ENCODE results near the gene LYPLA2. TPM values are rescaled to one million over a fixed set of nuclear protein-coding genes. Genes with fewer than 3 reads are reported as not detected.
A peak's percentile ranks its signal among the peaks of the same experiment; 100 is the strongest.

LYPLA2 gene
- total RNA-seq, 1 experiment from 2014 or later, result 78.0 TPM

DNA sequence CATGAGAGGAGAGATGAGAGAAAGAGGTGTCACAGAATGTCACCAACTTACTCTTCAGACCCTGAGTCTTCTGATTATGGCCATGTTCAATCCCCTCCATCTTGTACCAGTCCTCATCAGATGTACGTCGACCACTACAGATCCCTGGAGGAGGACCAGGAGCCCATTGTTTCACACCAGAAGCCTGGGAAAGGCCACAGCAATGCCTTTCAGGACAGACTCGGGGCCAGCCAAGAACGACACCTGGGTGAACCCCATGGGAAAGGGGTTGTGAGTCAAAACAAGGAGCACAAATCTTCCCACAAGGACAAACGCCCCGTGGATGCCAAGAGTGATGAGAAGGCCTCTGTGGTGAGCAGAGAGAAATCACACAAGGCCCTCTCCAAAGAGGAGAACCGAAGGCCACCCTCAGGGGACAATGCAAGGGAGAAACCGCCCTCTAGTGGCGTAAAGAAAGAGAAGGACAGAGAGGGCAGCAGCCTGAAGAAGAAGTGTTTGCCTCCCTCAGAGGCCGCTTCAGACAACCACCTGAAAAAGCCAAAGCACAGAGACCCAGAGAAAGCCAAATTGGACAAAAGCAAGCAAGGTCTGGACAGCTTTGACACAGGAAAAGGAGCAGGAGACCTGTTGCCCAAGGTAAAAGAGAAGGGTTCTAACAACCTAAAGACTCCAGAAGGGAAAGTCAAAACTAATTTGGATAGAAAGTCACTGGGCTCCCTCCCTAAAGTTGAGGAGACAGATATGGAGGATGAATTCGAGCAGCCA, 39.7 kb upstream of the LYPLA2 start:
- Histone ChIP-seq H3K9me3 (ENCODE audit: control insufficient read depth in 1 of 2, insufficient read depth in 1 of 2, low read depth in 1 of 2, low read length in 2 of 2) (no peaks in the 10 kb centered on the region), H3K4me1 (ENCODE audit: control insufficient read depth in 1 of 2, insufficient read depth in 2 of 2, low read length in 2 of 2) (peaks cover 0 to 10% of the 10 kb centered on the region in 2 experiments; a peak in 1 of 4 replicates), H3K27ac (ENCODE audit: low read depth, low read length) (no peak overlapping the region), H4K20me1 (ENCODE audit: insufficient read depth) (peaks cover 17% of the 10 kb centered on the region; the same call in 1 of the 2 replicates), H3K4me2 (ENCODE audit: low read length) (no peak overlapping the region), H3K9me2 (ENCODE audit: insufficient read depth) (no peaks in the 10 kb centered on the region), H3K9ac (ENCODE audit: low read length) (no peak overlapping the region), H3K79me2 (ENCODE audit: insufficient read depth, low read length) (peaks cover 74% of the 10 kb centered on the region), H2AFZ (ENCODE audit: low read depth, low read length, poor library complexity, severe bottlenecking) (no peak overlapping the region), H3K27me3 (ENCODE audit: insufficient read depth, low read length) (no peaks in the 10 kb centered on the region), H3K4me3 (replicated peaks in 1 of 2; ENCODE audit: low read depth in 1 of 2, low read length in 2 of 2) (no peak overlapping the region), H3K36me3 (ENCODE audit: control insufficient read depth in 1 of 2, insufficient read depth in 2 of 2, low read length in 2 of 2) (peaks cover 62 to 68% of the 10 kb centered on the region in 2 experiments; a peak in 3 of 4 replicates)
- ChIA-PET CTCF (no interaction called here), RAD21 (ENCODE audit: low non-redundant PET in 1 of 2, low total read pairs in 2 of 2, uncharacterized antibody in 2 of 2, unreplicated experiment in 2 of 2) (no interaction called here), POLR2A (no interaction called here)
- intact Hi-C loops (cut with micrococcal nuclease), result loop anchor here (5.0 kb wide), 1 partner anchor 209 kb away; no protein-coding TSS in a partner anchor
- DNase-seq (ENCODE audit: low read depth, low spot score), result peak; percentile 21
- TF ChIP-seq, protein P1, sequence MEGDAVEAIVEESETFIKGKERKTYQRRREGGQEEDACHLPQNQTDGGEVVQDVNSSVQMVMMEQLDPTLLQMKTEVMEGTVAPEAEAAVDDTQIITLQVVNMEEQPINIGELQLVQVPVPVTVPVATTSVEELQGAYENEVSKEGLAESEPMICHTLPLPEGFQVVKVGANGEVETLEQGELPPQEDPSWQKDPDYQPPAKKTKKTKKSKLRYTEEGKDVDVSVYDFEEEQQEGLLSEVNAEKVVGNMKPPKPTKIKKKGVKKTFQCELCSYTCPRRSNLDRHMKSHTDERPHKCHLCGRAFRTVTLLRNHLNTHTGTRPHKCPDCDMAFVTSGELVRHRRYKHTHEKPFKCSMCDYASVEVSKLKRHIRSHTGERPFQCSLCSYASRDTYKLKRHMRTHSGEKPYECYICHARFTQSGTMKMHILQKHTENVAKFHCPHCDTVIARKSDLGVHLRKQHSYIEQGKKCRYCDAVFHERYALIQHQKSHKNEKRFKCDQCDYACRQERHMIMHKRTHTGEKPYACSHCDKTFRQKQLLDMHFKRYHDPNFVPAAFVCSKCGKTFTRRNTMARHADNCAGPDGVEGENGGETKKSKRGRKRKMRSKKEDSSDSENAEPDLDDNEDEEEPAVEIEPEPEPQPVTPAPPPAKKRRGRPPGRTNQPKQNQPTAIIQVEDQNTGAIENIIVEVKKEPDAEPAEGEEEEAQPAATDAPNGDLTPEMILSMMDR (IDR thresholded peaks at IDR 0.05 in 2 of 3, conservative IDR thresholded peaks at IDR 0.05 in 1 of 3; ENCODE audit: borderline replicate concordance in 1 of 3, insufficient read depth in 1 of 3, low read depth in 2 of 3, low read length in 2 of 3), result peak; percentile 51 to 85 (median 81); a peak in 5 of 6 replicates
- TF ChIP-seq EGR1 (IDR thresholded peaks at IDR 0.05; ENCODE audit: low read depth) (no peak), FOSL1 (IDR thresholded peaks at IDR 0.05; ENCODE audit: low read depth) (no peak), ZFX (IDR thresholded peaks at IDR 0.05) (no peak), JUND (IDR thresholded peaks at IDR 0.05) (no peak), SP1 (IDR thresholded peaks at IDR 0.05; ENCODE audit: low read depth) (no peak), ZNF274 (IDR thresholded peaks at IDR 0.05; ENCODE audit: low read depth, low read length) (no peak), TCF7L2 (IDR thresholded peaks at IDR 0.05; ENCODE audit: borderline replicate concordance, extremely low read depth, insufficient read depth, insufficient read length) (no peak), RAD21 (IDR thresholded peaks at IDR 0.05; ENCODE audit: low read depth) (peak; percentile 75), ZBTB33 (IDR thresholded peaks at IDR 0.05; ENCODE audit: extremely low read depth, insufficient replicate concordance, low read length) (no peak), ATF3 (IDR thresholded peaks at IDR 0.05) (no peak), EZH2phosphoT487 (IDR thresholded peaks at IDR 0.05; ENCODE audit: borderline replicate concordance) (no peak), CBX3 (IDR thresholded peaks at IDR 0.05; ENCODE audit: low read depth) (no peak), POLR2A (IDR thresholded peaks at IDR 0.05; ENCODE audit: borderline replicate concordance, extremely low read depth, insufficient read depth, insufficient read length) (no peak), EZH2 (IDR thresholded peaks at IDR 0.05) (no peak), SRF (IDR thresholded peaks at IDR 0.05; ENCODE audit: low read depth) (no peak)
- TF ChIP-seq, protein P2, sequence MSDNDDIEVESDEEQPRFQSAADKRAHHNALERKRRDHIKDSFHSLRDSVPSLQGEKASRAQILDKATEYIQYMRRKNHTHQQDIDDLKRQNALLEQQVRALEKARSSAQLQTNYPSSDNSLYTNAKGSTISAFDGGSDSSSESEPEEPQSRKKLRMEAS (IDR thresholded peaks at IDR 0.05), result no peak
- ATAC-seq, result peak; percentile 93
- TSS peak; percentile 14 for BruUV-seq (replicated peaks)
